Measurements from ENCODE around the gene MAPK1.
"Not testable (repeated sequence)": the region's sequence is repeated elsewhere in the genome, so short reads cannot be mapped to it uniquely, and the experiment has no call there.

The MAPK1 gene

DNA sequence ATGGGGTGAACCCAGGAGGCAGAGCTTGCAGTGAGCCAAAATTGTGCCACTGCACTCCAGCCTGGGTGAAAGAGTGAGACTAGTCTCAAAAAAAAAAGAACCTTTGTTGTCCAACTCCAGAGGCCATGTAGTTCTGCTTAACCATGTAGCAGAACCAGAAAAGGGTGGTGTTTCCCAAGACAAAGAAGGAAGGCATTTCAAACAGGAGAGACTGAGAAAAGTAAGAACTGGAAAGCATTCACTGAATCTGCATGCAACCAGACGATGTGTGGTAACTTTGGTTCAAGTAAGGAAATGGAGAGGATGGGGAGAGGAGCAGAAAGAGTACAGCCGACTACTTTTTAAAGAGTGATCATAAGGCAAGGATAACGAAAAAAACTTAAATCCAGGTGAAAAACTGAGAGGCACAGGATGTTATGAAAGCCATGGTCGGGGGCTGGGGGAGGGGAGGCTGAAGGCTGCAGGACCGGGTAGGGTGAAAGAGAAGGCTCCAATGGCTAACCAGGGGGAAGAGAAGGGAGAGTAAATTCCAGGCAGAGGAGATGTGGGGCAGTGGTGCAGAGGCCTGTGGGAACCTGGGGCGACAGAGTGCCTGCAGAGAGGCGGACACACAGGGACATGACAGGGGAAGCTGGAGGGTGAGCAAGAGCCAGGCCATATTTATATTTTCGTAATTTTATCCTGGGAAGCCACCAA lies 48.8 kb downstream of the MAPK1 start:
- no peak for FAIRE-seq

- not testable (repeated sequence) for FAIRE-seq
Observed at GRCh38 chr22:21817497-21817853, 50.0 kb downstream of the MAPK1 start.

DNA sequence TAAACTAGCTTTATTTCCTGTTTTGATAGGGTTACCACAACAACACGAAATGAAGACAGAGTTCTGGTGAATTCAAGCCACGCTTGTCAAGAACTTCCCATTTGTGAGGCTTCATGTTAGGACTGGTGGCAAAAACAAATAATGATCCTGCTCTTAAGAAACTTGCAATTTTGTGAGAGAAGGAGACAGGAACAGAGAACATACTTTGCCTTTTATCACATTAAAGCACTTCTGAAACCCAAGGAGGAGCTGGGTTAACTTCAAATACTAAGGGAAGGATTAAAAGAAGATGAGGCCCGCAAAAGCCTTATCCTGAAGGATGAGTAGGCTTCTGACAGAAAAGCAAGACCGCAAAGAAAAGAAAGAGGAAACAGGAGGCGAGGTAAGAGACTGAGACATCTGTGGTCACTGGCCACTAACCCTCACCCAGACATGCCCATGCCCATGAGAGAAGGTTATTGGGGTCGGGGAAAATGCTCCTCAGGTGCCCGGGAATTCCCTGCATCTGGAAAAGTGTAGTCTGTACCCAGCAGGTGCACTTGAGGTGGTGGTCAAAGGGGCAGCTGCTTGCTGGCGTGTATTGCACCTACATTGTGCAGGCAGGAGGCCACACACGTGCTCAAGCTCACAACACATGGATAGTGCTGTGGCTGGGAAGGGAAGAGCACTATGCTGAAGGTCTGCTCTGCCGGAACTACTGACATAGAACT lies 50.5 kb downstream of the MAPK1 start:
- FAIRE-seq, result peak; percentile 93

DNA sequence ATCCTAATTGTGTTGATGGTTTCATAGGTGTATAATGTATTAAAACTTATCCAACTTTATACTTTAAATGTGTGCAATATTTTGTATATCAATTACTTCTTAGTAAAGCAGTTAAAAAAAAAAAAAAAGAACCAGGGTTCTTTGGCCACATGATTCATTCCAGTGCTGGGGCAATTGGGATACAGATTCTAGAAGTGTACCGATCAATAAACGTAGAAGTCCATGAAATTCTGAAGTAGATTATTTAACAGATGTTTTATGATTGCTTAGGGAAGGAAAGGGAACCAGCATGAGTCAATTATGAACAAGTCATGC lies 51.0 kb downstream of the MAPK1 start:
- no peak for FAIRE-seq

GRCh38 chr22:21815958-21816357 lies 51.5 kb downstream of the MAPK1 start:
- no peak for FAIRE-seq

DNA sequence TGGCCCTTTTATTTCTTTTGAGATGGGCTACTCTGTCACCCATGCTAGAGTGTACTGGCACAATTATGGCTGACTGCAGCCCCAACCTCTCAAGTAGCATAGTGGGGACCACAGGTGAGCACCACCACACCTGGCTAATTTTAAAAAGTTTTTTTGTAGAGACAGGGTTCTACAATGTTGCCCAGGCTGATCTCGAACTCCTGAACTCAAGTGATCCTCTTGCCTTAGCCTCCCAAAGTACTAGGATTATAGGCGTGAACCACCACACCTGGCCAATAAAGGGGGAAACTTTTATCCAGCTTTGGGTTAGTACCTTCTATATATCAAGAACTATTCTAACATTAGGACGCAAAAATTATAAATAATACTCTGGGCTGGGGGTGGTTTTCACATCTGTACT lies 52.1 kb downstream of the MAPK1 start:
- FAIRE-seq, result no peak

GRCh38 chr22:21811982-21812381 lies 55.5 kb downstream of the MAPK1 start:
- no peak for FAIRE-seq

DNA sequence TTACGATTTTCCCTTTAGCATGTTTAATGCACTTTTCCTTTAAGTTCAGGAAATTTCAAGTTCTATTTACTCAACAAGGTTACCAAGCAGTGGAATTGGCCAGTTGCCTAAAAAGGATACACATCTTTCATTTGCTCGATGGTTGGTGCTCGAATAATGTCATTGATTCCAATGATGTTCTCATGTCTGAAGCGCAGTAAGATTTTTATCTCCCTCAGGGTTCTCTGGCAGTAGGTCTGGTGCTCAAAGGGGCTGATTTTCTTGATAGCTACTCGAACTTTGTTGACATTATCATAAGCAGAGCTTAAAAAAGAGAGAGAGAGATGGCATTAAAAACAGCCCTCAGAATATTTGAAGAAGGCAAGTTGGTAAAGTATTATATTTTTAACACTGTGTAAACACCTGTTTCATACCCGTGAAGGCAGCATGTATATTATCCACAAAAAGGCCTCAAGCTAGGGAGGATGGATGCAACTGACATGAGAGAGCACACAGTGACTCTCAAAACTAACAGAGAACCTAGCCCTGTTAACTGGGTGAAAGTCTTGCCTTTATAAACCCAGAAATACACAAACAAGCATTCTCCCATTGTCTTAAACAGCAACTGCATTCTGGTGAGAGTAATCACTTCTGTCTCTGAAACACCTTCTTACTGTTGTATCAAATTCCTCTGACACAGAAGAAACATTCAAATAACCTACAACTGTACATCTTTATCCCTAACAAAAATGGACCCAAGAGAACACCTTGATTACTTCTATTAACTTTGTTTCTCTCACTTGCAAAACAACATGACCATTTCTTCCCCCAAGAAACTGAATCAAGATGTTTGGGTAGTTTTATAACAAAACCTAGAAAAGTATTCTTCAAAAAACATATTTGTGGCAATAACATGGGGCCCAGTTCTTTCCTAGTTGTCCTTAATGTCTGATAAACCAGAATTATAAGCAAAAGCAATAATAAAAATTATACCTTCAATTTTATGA lies 59.6 kb downstream of the MAPK1 start:
- peak; percentile 88 for FAIRE-seq

- FAIRE-seq, result not testable (repeated sequence)
Observed at GRCh38 chr22:21805325-21805724, 62.1 kb downstream of the MAPK1 start.

GRCh38 chr22:21803811-21804249 lies 63.6 kb downstream of the MAPK1 start:
- no peak for FAIRE-seq

DNA sequence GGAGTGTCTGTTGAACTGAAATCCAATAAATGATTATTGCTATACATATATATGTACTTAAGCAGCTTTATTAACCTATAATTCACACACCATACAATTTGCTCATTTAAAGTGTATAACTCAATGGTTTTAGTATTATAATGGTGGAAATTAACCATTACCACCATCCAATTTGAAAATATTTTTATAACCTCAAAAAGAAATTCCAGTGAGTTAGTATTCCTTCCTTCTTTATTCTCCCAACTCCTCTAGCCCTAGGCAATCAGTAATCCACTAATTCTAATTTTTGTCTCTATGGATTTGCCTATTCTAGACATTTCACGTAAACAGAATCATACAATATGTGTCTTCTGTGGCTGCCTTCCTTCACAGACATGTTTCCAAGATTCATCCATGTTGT lies 64.8 kb downstream of the MAPK1 start:
- no peak for FAIRE-seq

DNA sequence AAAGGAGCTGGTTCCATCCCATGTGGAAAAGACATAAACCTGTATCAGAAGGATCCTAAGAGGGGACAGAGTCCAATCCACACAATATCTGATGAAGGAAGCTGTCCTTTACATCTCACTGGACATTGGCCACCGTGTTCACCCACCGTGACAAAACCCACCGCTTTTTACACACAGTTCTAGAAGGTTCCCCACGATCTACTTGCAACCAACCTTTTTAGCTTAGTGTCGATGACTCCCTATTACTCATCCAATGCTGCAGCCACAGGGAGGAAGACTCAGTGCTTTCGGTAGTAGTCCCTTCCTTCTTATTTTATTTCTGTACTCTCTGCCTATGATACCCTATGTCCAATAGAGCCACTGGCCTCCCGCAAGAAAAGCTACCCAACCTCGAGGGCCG lies 65.4 kb downstream of the MAPK1 start:
- no peak for FAIRE-seq

DNA sequence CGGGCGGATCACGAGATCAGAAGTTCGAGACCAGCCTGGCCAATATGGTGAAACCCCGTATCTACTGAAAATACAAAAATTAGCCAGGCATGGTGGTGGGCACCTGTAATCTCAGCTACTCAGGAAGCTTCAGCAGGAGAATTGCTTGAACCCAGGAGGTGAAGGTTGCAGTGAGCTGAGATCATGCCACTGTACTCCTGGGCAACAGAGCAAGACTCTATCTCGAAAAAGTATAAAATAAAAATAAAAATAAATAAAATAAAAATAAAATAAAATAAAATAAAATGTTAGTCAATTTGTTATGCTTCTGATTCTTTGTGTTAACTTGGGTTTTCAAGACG lies 66.2 kb downstream of the MAPK1 start:
- FAIRE-seq, result not testable (repeated sequence)

GRCh38 chr22:21800552-21801303 lies 66.7 kb downstream of the MAPK1 start:
- no peak for FAIRE-seq

DNA sequence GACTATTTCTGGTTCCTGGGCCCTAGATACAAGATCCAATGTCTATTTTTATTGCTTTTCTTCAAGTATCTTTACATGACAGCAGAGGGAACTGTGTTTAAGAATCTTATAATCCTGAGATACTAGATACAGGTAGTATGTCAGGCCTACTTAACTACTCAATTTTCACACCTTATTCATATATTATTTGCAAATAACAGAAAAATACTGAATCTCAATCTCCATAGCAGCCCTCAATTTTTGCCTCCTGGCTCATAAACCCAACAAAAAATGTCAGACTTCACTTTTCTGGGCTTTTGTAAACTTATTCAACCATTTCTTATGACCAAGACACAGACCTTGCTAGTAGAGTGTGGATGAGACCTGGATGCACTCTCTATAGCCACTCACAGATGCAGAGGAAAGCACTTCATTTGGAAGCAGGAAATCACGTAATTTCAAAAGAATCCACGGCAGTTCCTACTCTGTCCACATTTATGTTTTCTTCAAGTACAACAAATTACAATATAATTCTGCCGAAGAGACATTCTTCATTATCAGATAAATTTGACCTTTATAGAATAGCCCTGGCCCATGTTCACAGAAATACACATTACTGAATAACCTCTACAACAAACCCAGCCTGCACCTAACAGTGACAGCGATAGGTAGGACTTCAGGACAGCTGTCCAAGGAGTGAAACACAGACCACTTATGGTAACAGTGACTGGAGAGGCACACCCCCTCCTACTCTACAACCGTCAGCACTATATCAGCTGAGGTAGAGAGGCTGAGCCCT lies 69.8 kb downstream of the MAPK1 start:
- FAIRE-seq, result no peak

DNA sequence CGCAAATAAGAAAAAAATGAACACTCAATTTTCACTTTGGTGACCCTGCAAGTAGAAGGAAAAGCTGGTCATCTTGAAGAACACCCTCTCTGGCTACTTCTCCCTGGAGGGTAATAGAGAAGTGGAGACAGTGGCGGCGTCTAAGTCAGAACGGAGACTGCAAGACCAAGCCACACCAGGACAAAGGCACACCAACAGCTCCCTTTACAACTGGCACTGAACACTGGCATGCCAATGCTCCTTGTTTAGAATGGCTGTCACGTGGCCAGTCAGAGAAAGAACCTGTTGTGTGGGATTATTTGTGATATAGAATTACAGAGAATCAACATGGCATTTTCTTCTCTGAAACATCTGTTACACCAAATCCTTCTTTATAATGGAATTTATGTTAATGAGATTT lies 70.6 kb downstream of the MAPK1 start:
- FAIRE-seq, result no peak

- FAIRE-seq, result no peak
Observed at GRCh38 chr22:21796231-21796630, 71.2 kb downstream of the MAPK1 start.

DNA sequence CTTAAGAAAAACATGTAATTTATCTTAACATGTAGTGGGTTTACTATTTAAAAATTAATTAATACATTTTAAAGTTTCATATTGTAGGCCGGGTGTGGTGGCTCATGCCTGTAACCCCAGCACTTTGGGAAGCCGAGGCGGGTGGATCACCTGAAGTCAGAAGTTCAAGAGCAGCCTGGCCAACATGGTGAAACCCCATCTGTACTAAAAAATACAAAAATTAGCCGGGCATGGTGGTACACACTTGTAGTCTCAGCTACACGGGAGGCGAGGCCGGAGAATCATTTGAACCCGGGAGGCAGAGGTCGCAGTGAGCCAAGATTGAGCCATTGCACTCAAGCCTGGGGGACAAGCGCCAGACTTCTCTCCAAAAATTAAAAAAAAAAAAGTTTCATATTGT lies 73.7 kb downstream of the MAPK1 start:
- FAIRE-seq, result not testable (repeated sequence)

GRCh38 chr22:21791635-21792625 lies 75.5 kb downstream of the MAPK1 start:
- no peak for FAIRE-seq

DNA sequence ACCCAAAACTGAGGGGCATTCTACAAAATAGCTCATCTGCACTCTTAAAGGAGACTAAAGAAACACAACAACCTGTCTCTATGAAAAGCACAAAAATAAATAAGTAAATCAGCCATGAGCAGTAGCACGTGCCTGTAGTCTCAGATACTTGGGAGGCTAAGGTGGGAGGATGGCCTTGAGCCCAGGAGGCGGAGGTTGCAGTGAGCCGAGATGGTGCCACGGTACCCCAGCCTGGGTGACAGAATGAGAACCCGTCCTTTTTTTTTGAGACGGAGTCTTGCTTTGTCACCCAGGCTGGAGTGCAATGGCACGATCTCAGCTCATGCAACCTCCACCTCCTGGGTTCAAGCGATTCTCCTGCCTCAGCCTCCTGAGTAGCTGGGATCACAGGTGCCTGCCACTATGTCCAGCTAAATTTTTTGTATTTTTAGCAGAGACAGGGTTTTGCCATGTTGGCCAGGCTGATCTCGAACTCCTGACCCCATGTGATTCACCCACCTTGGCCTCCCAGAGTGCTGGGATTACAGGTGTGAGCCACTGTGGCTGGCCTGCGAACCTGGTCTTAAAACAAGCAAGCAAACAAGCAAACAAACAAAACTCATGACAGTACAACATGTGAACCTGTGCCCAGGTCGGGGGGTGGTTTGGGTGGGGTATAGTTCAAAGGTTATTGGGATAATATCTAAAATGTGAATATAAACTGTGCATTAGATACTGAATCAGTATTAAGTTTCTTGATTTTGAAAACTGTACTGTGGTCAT lies 76.4 kb downstream of the MAPK1 start:
- not testable (repeated sequence) for FAIRE-seq
